Measurements from ENCODE around the gene ZAR1.

DNA sequence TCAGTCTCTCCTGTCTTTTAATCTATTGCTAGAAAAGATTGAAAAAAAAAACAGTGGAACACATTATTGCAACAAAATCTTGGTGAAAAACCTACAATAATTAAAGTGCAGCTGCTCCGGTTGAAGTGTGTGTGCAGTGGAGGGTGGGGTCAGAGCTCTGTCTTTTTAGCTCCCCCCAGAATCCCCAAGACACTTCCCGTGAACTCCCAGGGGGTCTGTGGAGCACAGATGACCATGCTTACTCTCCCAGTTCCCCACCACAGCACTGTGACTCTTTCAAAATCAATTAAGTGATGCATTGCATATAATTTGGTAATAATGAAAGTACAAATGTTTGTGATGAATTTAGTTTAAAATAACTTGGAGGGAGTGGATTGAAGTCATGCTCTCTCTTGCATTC lies 22.6 kb upstream of the ZAR1 start:
- TF ChIP-seq, protein P1, sequence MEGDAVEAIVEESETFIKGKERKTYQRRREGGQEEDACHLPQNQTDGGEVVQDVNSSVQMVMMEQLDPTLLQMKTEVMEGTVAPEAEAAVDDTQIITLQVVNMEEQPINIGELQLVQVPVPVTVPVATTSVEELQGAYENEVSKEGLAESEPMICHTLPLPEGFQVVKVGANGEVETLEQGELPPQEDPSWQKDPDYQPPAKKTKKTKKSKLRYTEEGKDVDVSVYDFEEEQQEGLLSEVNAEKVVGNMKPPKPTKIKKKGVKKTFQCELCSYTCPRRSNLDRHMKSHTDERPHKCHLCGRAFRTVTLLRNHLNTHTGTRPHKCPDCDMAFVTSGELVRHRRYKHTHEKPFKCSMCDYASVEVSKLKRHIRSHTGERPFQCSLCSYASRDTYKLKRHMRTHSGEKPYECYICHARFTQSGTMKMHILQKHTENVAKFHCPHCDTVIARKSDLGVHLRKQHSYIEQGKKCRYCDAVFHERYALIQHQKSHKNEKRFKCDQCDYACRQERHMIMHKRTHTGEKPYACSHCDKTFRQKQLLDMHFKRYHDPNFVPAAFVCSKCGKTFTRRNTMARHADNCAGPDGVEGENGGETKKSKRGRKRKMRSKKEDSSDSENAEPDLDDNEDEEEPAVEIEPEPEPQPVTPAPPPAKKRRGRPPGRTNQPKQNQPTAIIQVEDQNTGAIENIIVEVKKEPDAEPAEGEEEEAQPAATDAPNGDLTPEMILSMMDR (IDR thresholded peaks at IDR 0.05 in 2 of 3, conservative IDR thresholded peaks at IDR 0.05 in 1 of 3; ENCODE audit: control insufficient read depth in 2 of 3, extremely low read depth in 1 of 3, insufficient read depth in 1 of 3, low read depth in 3 of 3, low read length in 3 of 3): no peak
- TF ChIP-seq CEBPB (IDR thresholded peaks at IDR 0.05; ENCODE audit: borderline replicate concordance in 1 of 2, low read depth in 2 of 2, low read length in 2 of 2): no peak
- no peak for TF ChIP-seq FOXK2 (IDR thresholded peaks at IDR 0.05)
- TF ChIP-seq, protein P2, sequence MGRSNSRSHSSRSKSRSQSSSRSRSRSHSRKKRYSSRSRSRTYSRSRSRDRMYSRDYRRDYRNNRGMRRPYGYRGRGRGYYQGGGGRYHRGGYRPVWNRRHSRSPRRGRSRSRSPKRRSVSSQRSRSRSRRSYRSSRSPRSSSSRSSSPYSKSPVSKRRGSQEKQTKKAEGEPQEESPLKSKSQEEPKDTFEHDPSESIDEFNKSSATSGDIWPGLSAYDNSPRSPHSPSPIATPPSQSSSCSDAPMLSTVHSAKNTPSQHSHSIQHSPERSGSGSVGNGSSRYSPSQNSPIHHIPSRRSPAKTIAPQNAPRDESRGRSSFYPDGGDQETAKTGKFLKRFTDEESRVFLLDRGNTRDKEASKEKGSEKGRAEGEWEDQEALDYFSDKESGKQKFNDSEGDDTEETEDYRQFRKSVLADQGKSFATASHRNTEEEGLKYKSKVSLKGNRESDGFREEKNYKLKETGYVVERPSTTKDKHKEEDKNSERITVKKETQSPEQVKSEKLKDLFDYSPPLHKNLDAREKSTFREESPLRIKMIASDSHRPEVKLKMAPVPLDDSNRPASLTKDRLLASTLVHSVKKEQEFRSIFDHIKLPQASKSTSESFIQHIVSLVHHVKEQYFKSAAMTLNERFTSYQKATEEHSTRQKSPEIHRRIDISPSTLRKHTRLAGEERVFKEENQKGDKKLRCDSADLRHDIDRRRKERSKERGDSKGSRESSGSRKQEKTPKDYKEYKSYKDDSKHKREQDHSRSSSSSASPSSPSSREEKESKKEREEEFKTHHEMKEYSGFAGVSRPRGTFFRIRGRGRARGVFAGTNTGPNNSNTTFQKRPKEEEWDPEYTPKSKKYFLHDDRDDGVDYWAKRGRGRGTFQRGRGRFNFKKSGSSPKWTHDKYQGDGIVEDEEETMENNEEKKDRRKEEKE (IDR thresholded peaks at IDR 0.05): no peak
- TF ChIP-seq, protein P3, sequence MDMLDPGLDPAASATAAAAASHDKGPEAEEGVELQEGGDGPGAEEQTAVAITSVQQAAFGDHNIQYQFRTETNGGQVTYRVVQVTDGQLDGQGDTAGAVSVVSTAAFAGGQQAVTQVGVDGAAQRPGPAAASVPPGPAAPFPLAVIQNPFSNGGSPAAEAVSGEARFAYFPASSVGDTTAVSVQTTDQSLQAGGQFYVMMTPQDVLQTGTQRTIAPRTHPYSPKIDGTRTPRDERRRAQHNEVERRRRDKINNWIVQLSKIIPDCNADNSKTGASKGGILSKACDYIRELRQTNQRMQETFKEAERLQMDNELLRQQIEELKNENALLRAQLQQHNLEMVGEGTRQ (IDR thresholded peaks at IDR 0.05; ENCODE audit: borderline replicate concordance, low read depth, low read length): no peak
